ENCODE results near the gene MDM4.

GRCh38 chr1:204575221-204576190, 59.3 kb downstream of the MDM4 start:
- no peak for TF ChIP-seq POLR2A (IDR thresholded peaks at IDR 0.05)
- no peak for TF ChIP-seq CTCF (IDR thresholded peaks at IDR 0.05)
- TF ChIP-seq EP300 (IDR thresholded peaks at IDR 0.05; ENCODE audit: low read depth) = no peak

Measured in transverse colon (tissue), 3 donors.